Activated CD4-positive, alpha-beta memory T cell treated with anti-CD3 and anti-CD28 coated beads for 36 hours (primary cell): ENCODE results near the gene CSTPP1. TPM values are rescaled to one million over a fixed set of nuclear protein-coding genes. Genes with fewer than 3 reads are reported as not detected.
"Not testable (repeated sequence)": the region's sequence is repeated elsewhere in the genome, so short reads cannot be mapped to it uniquely, and the experiment has no call there.

Source experiments
- CTCF ChIA-PET: fragments of 350-600 bp; sonication (Branson Sonifier 250); formaldehyde crosslinking; loops from one replicate; lab custom pipeline; 2021; ENCODE audit warnings: antibody characterized with exemption, inconsistent platforms; lab: Charles Lee
- POLR2A ChIA-PET: fragments of 350-600 bp; sonication (Branson Sonifier 250); formaldehyde crosslinking; loops from one replicate; lab custom pipeline; 2021; ENCODE audit warnings: antibody characterized with exemption; lab: Charles Lee
- DNase-seq: peaks from one replicate; pipeline ENCODE4 v3.0.0-alpha.2; 2020
- H3K27ac Mint-ChIP-seq: one replicate; pipeline ENCODE4 v1.8.0; 2021; ENCODE audit warnings: mixed read lengths
- H3K27me3 Mint-ChIP-seq: one replicate; pipeline ENCODE4 v1.8.0; 2021; ENCODE audit warnings: mixed read lengths
- H3K36me3 Mint-ChIP-seq: one replicate; pipeline ENCODE4 v1.8.0; 2021; ENCODE audit warnings: mixed read lengths
- H3K4me1 Mint-ChIP-seq: one replicate; pipeline ENCODE4 v1.8.0; 2021; ENCODE audit warnings: low read depth, mixed read lengths
- H3K4me3 Mint-ChIP-seq: one replicate; pipeline ENCODE4 v1.8.0; 2021; ENCODE audit warnings: mild to moderate bottlenecking, mixed read lengths
- H3K9me3 Mint-ChIP-seq: one replicate; pipeline ENCODE4 v1.8.0; 2021; ENCODE audit warnings: mixed read lengths
- intact Hi-C: fragments of 100-400 bp; cut with micrococcal nuclease; formaldehyde crosslinking; loops from one replicate; pipeline ENCODE4 v1.15.1; 2023
- total RNA-seq, 2 experiments: library from RNA; stranded (reverse); gene quantifications; one replicate each; pipeline ENCODE4 v1.2.3, GENCODE V29; 2021

The CSTPP1 gene
- total RNA-seq, 2 experiments from 2014 or later, result 18.4 to 18.5 TPM

GRCh38 chr11:46942172-46942571 lies 5.6 kb downstream of the CSTPP1 start:
- Mint-ChIP-seq H3K36me3 (peaks cover 4% of the 10 kb centered on the region), H3K4me3 (no peak overlapping the region), H3K9me3 (no peaks in the 10 kb centered on the region), H3K27ac (no peak overlapping the region), H3K27me3 (no peaks in the 10 kb centered on the region), H3K4me1 (peaks cover 2% of the 10 kb centered on the region)
- DNase-seq, result no peak
- intact Hi-C loops, result no loop called here
- CTCF ChIA-PET, result interaction anchor here (0.9 to 1.4 kb wide), 3 partner anchors 50 to 432 kb away, joined by 3 to 8 read pairs (median 3); no protein-coding TSS in a partner anchor
- POLR2A ChIA-PET, result interaction anchor here (0.7 kb wide), 1 partner anchor 30 kb away, joined by 3 read pairs; no protein-coding TSS in a partner anchor

GRCh38 chr11:46944356-46945075 lies 8.0 kb downstream of the CSTPP1 start:
- CTCF ChIA-PET, result no interaction called here
- Mint-ChIP-seq H3K27me3 (no peaks in the 10 kb centered on the region), H3K9me3 (no peaks in the 10 kb centered on the region), H3K4me3 (no peak overlapping the region), H3K4me1 (no peaks in the 10 kb centered on the region), H3K27ac (no peak overlapping the region), H3K36me3 (peaks cover 4% of the 10 kb centered on the region)
- DNase-seq, result no peak
- intact Hi-C loops, result no loop called here
- POLR2A ChIA-PET, result no interaction called here

- H3K27me3 Mint-ChIP-seq, result no peaks in the 10 kb centered on the region
- no peak overlapping the region for H3K4me3 Mint-ChIP-seq
- no peak overlapping the region for H3K27ac Mint-ChIP-seq
- intact Hi-C loops, result no loop called here
- no peaks in the 10 kb centered on the region for H3K9me3 Mint-ChIP-seq
- ChIA-PET POLR2A (no interaction called here), CTCF (no interaction called here)
- DNase-seq, result no peak
- H3K36me3 Mint-ChIP-seq, result no peaks in the 10 kb centered on the region
- H3K4me1 Mint-ChIP-seq, result peaks cover 3% of the 10 kb centered on the region
Measured at GRCh38 chr11:46947399-46948077, 11.0 kb downstream of the CSTPP1 start.

GRCh38 chr11:46948378-46949131 lies 12.0 kb downstream of the CSTPP1 start:
- no peak for DNase-seq
- Mint-ChIP-seq H3K9me3 (no peaks in the 10 kb centered on the region), H3K27me3 (no peaks in the 10 kb centered on the region), H3K36me3 (no peaks in the 10 kb centered on the region), H3K4me1 (peaks cover 10% of the 10 kb centered on the region), H3K4me3 (no peak overlapping the region), H3K27ac (no peak overlapping the region)
- intact Hi-C loops, result no loop called here
- CTCF ChIA-PET, result interaction anchor here (0.6 kb wide), 1 partner anchor 262 kb away, joined by 3 read pairs; no protein-coding TSS in a partner anchor
- POLR2A ChIA-PET, result interaction anchor here (0.6 kb wide), 1 partner anchor 46 kb away, joined by 3 read pairs; no protein-coding TSS in a partner anchor

- ChIA-PET POLR2A (no interaction called here), CTCF (interaction anchor here (0.6 kb wide), 1 partner anchor 263 kb away, joined by 3 read pairs; no protein-coding TSS in a partner anchor)
- DNase-seq, result no peak
- H3K36me3 Mint-ChIP-seq, result no peaks in the 10 kb centered on the region
- intact Hi-C loops, result no loop called here
- H3K4me3 Mint-ChIP-seq, result no peak overlapping the region
- no peaks in the 10 kb centered on the region for H3K27me3 Mint-ChIP-seq
- H3K4me1 Mint-ChIP-seq, result peaks cover 10% of the 10 kb centered on the region
- no peak overlapping the region for H3K27ac Mint-ChIP-seq
- no peaks in the 10 kb centered on the region for H3K9me3 Mint-ChIP-seq
Measured at GRCh38 chr11:46949297-46949696, 12.7 kb downstream of the CSTPP1 start.

GRCh38 chr11:46951864-46952263 lies 15.3 kb downstream of the CSTPP1 start:
- intact Hi-C loops, result no loop called here
- DNase-seq, result no peak
- Mint-ChIP-seq H3K4me3 (no peak overlapping the region), H3K36me3 (no peaks in the 10 kb centered on the region), H3K27ac (no peak overlapping the region), H3K9me3 (no peaks in the 10 kb centered on the region), H3K27me3 (no peaks in the 10 kb centered on the region), H3K4me1 (peaks cover 10% of the 10 kb centered on the region)
- CTCF ChIA-PET, result interaction anchor here (0.8 kb wide), 1 partner anchor 45 kb away, joined by 3 read pairs; no protein-coding TSS in a partner anchor
- POLR2A ChIA-PET, result no interaction called here

- DNase-seq, result no peak
- Mint-ChIP-seq H3K36me3 (no peaks in the 10 kb centered on the region), H3K9me3 (no peaks in the 10 kb centered on the region), H3K27me3 (no peaks in the 10 kb centered on the region), H3K27ac (peak overlapping the region; percentile 46), H3K4me1 (peaks cover 10% of the 10 kb centered on the region), H3K4me3 (no peak overlapping the region)
- ChIA-PET CTCF (no interaction called here), POLR2A (no interaction called here)
- intact Hi-C loops, result no loop called here
Measured at GRCh38 chr11:46952553-46952952, 16.0 kb downstream of the CSTPP1 start.

- intact Hi-C loops, result no loop called here
- peaks cover 10% of the 10 kb centered on the region for H3K4me1 Mint-ChIP-seq
- no peak for DNase-seq
- no peaks in the 10 kb centered on the region for H3K27me3 Mint-ChIP-seq
- no peak overlapping the region for H3K4me3 Mint-ChIP-seq
- CTCF ChIA-PET, result no interaction called here
- H3K27ac Mint-ChIP-seq, result no peak overlapping the region
- H3K9me3 Mint-ChIP-seq, result no peaks in the 10 kb centered on the region
- H3K36me3 Mint-ChIP-seq, result no peaks in the 10 kb centered on the region
- POLR2A ChIA-PET, result no interaction called here
Measured at GRCh38 chr11:46953093-46953492, 16.5 kb downstream of the CSTPP1 start.

- intact Hi-C loops, result no loop called here
- H3K9me3 Mint-ChIP-seq, result peaks cover 15% of the 10 kb centered on the region
- no peak for DNase-seq
- H3K27me3 Mint-ChIP-seq, result no peaks in the 10 kb centered on the region
- no peak overlapping the region for H3K27ac Mint-ChIP-seq
- no peak overlapping the region for H3K4me3 Mint-ChIP-seq
- ChIA-PET POLR2A (no interaction called here), CTCF (no interaction called here)
- H3K4me1 Mint-ChIP-seq, result no peaks in the 10 kb centered on the region
- H3K36me3 Mint-ChIP-seq, result peaks cover 25% of the 10 kb centered on the region
Measured at GRCh38 chr11:46958777-46959176, 22.2 kb downstream of the CSTPP1 start.

- Mint-ChIP-seq H3K4me3 (no peak overlapping the region), H3K9me3 (peaks cover 15% of the 10 kb centered on the region), H3K27ac (no peak overlapping the region), H3K36me3 (peaks cover 25% of the 10 kb centered on the region), H3K27me3 (no peaks in the 10 kb centered on the region), H3K4me1 (no peaks in the 10 kb centered on the region)
- POLR2A ChIA-PET, result no interaction called here
- CTCF ChIA-PET, result no interaction called here
- intact Hi-C loops, result no loop called here
- no peak for DNase-seq
Measured at GRCh38 chr11:46961041-46961440, 24.5 kb downstream of the CSTPP1 start.

- POLR2A ChIA-PET, result not testable (repeated sequence)
Measured at GRCh38 chr11:46961886-46962285, 25.3 kb downstream of the CSTPP1 start.

GRCh38 chr11:46963844-46964243 lies 27.3 kb downstream of the CSTPP1 start:
- ChIA-PET CTCF (interaction anchor here (0.7 to 2.0 kb wide), 2 partner anchors 189 to 272 kb away, joined by 3 to 9 read pairs; no protein-coding TSS in a partner anchor), POLR2A (no interaction called here)
- H3K9me3 Mint-ChIP-seq, result peaks cover 10% of the 10 kb centered on the region
- intact Hi-C loops, result no loop called here
- H3K27ac Mint-ChIP-seq, result no peak overlapping the region
- no peak for DNase-seq
- H3K4me3 Mint-ChIP-seq, result no peak overlapping the region
- no peaks in the 10 kb centered on the region for H3K27me3 Mint-ChIP-seq
- H3K36me3 Mint-ChIP-seq, result peaks cover 21% of the 10 kb centered on the region
- no peaks in the 10 kb centered on the region for H3K4me1 Mint-ChIP-seq

More at GRCh38 chr11:46961886-46962285, 25.3 kb downstream of the CSTPP1 start:
- H3K36me3 Mint-ChIP-seq, result peaks cover 26% of the 10 kb centered on the region
- intact Hi-C loops, DNase-seq, CTCF ChIA-PET, H3K27ac Mint-ChIP-seq, H3K4me3 Mint-ChIP-seq, H3K27me3 Mint-ChIP-seq, H3K4me1 Mint-ChIP-seq: not testable (repeated sequence)
- peaks cover 15% of the 10 kb centered on the region for H3K9me3 Mint-ChIP-seq
